Raji (cell line): ENCODE measurements around the gene CDC14A.

Experiments used
- POLR2A ChIP-seq: IDR thresholded peaks from 2 replicates; pipeline ENCODE4 v1.6.1; 2011; ENCODE audit warnings: low read depth, low read length, control low read depth; ENCODE audit not compliant: insufficient read depth

The CDC14A gene, protein sequence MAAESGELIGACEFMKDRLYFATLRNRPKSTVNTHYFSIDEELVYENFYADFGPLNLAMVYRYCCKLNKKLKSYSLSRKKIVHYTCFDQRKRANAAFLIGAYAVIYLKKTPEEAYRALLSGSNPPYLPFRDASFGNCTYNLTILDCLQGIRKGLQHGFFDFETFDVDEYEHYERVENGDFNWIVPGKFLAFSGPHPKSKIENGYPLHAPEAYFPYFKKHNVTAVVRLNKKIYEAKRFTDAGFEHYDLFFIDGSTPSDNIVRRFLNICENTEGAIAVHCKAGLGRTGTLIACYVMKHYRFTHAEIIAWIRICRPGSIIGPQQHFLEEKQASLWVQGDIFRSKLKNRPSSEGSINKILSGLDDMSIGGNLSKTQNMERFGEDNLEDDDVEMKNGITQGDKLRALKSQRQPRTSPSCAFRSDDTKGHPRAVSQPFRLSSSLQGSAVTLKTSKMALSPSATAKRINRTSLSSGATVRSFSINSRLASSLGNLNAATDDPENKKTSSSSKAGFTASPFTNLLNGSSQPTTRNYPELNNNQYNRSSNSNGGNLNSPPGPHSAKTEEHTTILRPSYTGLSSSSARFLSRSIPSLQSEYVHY

DNA sequence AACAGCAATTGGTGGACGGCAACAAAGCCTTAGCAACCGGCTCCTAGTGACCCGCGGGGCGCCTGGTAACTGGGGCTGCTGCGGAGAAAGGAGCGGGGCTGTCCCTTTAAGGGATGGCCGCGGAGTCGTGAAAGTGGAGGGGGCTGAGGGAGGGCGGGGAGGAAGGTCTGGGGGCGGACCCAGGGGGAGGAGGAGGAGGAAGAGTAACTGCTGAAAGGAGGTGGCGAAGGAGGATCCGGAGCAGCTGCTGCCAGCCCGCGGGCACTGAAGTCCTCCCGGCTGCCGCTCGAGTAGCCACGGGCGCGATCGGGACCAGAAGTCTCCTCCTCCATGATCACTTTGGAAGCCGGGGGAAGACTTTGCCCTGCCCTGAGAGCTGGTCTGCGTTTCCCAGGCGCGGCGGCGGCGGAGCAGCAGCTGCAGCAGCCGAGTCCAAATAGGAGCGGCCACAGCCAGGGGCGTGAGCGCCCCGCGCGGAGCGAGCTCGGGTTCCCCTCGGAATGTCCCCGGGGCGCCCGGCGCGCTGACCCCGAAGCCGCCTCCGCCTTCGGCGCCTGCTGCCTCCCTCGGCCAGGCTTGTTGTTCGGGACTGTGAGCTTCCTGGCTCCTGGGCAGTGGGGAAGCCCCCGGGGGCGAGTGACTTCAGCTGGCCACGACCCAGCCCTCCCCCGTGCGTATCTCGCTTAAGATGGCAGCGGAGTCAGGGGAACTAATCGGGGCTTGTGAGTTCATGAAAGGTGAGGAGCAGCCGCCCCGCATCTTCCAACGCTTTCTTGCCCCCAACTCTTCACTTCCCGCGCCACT is at the start of gene CDC14A:
TSS of gene CDC14A (plus strand) at position 240 of the 804 bp plus-strand sequence. CDS start at position 689, 449 bp downstream.
- TF ChIP-seq POLR2A = peak; percentile 85

DNA sequence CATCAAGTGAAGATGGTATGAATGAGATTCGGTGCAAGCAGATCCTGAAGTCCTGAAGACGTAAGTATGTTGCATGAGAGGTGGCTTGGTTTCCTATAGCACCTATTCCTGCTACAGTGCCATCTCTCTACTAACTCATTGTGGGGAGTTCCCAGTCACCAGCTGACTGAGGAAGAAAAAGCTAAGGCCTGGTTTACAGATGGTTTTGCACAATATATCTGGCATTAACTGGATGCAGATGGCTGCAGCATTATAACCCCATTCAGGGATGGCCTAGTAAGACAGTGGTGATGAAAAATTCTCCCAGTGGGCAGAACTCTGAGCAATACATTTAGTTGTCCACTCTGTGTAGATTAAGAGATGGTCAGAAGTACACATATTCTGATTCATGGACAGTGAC is 49.6 kb upstream of the CDC14A start:
- TF ChIP-seq POLR2A = no peak

DNA sequence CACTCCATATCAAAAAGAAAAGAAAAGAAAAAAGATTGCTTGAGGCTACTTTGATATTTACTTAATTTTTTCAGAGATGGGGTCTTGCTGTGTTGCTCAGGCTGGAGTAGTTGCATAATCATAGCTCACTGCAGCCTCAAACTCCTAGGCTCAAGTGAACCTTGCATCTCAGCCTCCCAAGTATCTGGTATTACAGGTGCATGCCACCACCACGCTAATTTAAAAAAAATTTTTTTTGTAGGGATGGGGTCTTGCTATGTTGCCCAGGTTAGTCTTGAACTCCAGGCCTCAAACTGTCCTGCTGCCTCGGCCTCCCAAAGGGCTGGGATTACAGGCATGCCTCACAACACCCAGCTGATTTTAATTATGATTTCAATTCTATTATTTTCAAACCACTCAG is 48.1 kb upstream of the CDC14A start:
- no peak for TF ChIP-seq POLR2A

DNA sequence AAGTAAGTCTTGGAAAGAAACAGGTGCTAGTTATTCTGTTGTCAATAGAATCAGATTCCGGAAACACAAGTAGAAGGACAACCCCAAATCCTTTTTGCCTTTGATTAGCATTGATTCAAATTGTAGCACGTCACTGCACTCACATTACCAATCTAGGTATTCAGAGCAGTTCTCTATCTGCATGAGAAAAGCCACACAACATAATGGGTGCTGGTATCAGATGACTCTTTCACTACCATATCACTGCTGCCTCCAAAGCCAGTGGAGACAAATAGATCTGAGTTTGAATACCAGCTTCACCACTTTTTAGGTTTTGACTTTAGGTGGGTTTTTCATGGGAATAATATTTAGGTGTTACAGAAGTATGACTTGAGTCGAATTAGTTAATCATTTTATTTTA is 47.4 kb upstream of the CDC14A start:
- TF ChIP-seq POLR2A = no peak

DNA sequence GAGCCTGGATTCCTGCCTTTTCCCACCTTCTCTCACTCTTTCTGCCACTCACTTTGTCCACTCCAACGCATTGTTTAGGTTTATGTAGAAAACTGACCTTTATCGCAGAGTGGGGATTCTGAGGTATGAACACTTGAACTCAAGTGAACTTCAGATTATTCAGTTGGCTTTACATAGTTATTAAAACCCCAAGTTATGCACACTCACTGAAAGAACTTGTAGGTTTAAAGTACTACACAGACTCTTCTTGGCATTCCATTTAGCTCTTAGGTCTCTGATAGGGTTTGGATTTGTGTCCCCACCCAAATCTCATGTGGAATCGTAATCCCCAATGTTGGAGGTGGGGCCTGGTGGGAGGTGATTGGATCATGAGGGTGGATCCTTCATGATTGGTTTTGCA is 46.4 kb upstream of the CDC14A start:
- TF ChIP-seq POLR2A = no peak

DNA sequence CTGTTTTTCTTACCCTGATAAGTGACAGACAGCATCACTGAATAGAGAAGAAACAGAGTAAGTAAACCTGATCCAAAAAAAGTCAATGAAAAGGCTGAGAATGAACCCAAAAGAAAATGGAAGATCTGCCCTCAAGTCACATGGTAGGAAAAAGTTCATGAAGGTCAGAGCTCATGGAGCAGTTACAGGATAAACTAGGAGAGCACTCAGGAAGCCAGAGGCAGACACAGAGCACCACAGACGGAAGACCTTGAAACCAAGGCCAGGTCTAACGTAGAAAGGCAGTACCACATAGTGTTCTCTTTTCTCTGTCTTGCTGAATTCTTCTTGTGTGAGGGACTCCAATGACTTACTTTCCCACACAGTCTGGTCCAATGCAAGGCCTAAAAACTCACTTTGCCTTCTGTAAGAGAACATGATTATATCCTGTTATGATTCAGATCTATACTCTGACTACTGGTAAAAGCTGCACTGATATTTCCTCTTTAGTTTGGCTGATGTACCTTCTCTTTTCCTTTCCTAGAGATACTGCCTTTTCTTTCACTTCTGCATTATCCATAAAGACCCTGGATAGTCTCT is 45.5 kb upstream of the CDC14A start:
- no peak for TF ChIP-seq POLR2A

DNA sequence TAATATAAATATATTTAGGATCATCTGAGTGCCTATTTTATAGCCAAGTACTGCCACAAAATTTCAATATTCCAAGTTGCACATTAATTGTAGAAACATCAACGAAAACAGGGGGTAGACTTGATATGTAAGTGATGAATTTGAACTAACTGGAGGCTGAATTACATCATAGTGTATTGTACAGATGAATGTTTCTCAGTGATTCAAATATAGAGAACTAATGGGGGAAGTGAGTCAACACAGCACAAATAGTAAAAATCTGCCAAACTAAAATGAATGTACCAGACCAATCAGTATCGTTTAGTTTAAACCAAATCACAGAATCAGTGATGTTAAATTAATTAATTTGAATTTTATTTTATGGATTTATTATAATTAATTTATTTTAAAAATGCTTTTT is 43.5 kb upstream of the CDC14A start:
- TF ChIP-seq POLR2A = no peak

DNA sequence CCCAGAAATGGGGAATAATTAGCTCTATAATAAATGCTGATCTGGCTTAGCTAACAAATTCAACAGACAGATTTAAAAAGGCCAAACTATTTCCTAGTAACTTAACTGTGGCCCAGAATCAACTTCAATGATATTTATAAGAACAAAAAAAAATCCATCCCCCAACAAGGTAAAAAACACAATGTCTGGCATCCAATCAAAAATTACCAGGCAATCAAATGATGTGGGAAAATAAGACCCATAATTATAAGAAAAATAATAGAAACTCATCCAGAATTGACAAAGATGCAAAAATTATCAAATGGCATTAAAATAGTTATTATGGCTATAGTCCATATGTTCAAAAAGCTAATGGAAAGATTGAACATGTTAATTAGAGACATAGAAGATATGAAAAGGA is 42.4 kb upstream of the CDC14A start:
- TF ChIP-seq POLR2A = no peak

DNA sequence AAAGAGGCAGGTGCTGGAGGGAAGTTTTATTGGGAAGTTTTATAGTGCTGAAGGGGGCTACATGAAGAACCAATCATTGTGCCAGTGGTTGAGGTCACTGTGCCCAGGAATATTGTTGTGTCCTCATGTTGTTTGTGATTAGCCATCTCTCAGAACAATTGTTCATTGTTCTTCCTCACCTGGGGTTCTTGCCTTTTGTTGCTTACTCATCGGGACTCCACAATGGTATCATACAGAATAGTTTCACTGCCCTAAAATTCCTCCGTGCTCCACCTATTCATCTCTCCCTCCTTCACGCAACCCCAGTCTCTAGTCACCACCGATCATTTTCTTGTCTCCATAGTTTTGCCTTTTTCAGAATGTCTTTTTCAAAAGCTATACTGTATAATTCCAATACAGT is 38.9 kb upstream of the CDC14A start:
- no peak for TF ChIP-seq POLR2A

DNA sequence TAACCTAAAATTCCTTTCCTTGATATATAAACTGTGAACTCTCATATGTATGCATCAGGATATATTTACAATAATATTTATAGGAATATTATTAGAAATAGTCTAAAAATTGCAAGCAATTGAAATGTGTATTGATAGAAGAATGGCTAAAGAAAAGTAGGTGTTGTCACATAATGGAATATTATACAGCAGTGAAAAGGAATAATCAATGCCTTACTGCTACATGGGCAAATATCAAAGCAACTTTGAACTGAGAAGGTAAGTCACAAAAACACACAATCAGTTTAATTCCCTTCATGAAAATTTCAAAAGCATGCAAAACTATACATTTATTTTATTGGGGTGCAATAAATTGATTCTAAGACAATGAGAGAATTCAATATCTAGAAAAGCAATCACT is 35.7 kb upstream of the CDC14A start:
- no peak for TF ChIP-seq POLR2A

DNA sequence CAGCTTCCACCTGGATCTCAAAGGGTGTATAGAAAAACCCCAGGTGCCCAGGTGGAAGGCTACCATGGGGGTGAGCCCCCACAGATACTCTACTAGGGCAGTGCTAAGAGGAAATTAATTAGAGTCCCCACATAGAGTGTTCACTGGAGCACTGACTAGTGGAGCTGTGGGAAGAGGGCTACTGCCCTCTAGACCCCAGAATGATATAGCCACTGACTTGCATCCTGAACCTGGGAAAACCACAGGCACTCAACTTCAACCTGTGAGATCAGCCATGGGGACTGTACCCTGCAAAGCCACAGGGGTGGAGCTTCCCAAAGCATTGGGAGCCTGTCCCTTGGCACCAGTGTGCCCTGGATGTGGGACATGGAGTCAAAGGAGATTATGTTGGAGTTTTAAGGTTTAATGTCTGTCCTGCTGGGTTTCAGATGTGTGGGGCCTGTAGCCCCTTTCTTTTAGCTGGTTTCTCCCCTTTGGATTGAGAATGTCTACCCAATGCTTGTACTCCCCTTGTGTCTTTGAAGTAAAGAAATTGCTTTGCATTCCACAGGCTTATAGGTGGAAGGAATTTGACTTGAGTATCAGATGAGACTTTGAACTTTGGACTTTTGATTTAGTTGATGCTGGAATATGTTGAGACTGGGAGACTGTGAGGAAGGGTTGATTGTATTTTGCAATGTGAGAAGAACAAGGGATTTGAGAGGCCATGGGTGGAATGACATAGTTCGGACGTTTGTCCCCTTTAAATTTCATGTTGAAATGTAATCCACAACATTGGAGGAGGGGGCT is 31.8 kb upstream of the CDC14A start:
- no peak for TF ChIP-seq POLR2A

DNA sequence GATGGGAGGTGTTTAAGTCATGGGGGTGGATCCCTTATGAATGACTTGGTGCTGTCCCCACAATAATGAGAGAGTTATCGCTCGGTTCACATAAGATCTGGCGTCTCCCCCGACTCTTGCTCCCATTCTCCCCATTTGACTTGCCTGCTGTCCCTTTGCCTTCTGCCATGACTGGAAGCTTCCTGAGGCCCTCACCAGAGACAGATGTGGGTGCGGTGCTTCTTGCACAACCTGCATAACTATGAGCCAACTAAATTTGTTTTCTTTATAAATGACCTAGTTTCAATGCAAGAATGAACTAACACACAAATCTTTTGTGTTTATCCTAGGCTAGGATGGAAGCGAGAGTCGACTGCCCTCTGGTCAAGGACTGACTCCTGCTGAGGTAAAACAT is 31.2 kb upstream of the CDC14A start:
- no peak for TF ChIP-seq POLR2A

DNA sequence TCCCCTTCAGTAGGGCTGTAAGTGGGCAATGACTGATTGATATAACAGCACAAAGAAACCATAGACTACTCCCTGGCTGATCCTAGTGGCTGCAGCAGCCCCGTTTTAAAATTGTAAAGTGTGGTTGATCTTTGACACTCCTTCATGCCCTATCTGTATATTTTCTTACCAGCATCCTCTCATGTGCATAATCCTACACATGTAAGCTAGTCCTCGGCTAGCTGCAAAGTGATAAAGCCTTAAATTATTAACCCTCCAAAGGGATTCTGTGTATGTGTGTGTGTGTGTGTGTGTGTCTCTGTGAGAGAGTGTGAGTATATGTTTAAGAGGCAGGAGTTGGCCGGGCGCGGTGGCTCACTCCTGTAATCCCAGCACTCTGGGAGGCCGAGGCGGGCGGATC is 30.8 kb upstream of the CDC14A start:
- no peak for TF ChIP-seq POLR2A

DNA sequence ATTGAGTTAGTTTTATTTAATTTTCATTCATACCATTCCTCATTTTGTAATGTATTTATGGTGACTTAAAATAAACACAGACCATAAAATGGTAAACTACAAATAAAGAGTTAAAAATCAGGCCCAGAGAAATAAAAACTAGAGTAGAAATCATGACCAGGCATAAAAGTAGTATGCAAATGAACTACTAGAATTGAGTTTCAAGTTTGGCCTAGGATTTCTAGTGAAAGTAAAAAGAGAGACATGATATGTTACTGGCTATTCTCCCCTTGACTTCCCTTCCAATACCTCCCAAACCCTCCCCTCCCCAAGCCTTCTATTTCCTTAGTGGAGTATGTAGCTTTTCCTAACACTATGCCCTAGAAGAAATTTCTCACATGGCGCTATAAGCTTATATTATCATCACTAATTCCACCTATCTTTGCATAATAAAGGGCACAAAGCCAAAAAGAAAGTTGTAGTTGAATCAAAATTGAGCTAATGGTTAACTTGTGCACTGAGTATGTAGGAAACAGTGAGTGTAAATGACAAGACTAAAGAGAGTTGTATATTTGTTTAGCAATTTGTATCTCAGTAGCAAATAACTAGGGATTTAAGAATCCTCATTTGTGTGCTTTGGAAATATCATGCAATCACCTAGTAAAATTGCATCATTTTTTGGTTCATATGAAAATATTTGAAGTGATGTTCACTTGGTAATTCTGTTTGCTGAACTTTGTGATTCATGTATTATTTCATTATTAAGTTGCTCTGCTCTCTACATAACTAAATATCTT is 29.7 kb upstream of the CDC14A start:
- TF ChIP-seq POLR2A = no peak

DNA sequence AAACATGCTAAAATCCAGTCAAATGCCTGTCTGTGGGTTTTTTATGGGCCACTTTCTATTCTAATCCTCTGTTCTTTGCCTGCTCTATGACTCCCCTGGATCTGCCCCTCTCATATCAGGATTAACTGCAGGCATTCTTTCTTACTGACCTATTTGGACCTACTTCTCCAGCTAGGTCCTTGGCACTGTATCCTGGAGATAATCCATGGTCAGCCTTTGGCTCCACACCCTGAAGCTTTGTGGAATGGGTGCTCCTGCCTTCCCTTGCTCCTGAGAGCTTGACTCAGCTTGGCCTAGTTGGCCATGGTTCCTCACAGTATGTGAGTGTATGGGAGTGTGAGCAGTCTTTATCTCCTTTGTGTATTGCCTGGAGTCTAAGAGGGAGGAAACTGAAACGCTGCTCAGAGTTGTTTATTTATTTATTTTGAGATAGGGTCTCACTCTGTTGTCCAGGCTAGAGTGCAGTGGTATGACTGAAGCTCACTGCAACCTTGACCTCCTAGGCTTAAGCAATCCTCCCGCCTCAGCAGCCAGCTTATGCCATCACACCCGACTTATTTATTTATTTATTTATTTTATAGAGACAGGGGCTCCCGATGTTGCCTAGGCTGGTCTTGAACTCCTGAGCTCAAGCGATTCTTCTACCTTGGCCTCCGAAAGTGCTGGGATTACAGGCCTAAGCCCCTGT is 28.7 kb upstream of the CDC14A start:
- TF ChIP-seq POLR2A = no peak
